OCI-LY7 (cell line): ENCODE measurements around the gene CABYR.

Experiments used
- EZH2phosphoT487 ChIP-seq: fragments of 200-600 bp; sonication (generic); IDR thresholded peaks from 2 replicates; pipeline ENCODE4 v1.6.1; 2018; ENCODE audit warnings: low read depth, borderline replicate concordance, mild to moderate bottlenecking, mixed run types, antibody characterized with exemption, low read length, moderate library complexity, mixed read lengths
- TF ChIP-seq, protein P1 (sequence below): fragments of 200-600 bp; sonication (generic); conservative IDR thresholded peaks from 2 replicates; pipeline ENCODE4 v1.5.1; 2014; ENCODE audit warnings: mild to moderate bottlenecking, antibody characterized with exemption, low read length, moderate library complexity, mixed read lengths

DNA sequence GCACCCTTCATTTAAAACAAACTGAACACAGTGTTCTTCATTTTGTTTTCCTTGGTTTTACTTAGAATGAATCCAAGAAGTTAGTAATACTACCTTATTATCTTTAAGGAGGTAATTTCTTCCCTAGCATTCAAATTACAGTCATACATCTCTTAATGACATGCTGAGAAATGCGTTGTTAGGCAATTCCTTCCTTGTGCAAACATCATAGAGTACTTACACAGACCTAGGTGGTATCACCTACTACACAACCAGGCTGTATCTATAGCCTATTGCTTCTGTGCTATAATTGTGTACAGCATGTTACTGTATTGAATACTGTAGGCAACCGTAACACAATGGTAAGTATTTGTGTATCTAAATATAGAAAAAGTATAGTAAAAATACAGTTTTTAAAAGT, 8.4 kb upstream of the CABYR start:
- TF ChIP-seq, protein P1, sequence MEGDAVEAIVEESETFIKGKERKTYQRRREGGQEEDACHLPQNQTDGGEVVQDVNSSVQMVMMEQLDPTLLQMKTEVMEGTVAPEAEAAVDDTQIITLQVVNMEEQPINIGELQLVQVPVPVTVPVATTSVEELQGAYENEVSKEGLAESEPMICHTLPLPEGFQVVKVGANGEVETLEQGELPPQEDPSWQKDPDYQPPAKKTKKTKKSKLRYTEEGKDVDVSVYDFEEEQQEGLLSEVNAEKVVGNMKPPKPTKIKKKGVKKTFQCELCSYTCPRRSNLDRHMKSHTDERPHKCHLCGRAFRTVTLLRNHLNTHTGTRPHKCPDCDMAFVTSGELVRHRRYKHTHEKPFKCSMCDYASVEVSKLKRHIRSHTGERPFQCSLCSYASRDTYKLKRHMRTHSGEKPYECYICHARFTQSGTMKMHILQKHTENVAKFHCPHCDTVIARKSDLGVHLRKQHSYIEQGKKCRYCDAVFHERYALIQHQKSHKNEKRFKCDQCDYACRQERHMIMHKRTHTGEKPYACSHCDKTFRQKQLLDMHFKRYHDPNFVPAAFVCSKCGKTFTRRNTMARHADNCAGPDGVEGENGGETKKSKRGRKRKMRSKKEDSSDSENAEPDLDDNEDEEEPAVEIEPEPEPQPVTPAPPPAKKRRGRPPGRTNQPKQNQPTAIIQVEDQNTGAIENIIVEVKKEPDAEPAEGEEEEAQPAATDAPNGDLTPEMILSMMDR = no peak
- TF ChIP-seq EZH2phosphoT487 = no peak
